Suprapubic skin (tissue), 4 donors: ENCODE measurements around the gene LRRC46. TPM values are rescaled to one million over a fixed set of nuclear protein-coding genes. Genes with fewer than 3 reads are reported as not detected.

Experiments used
- DNase-seq, 2 donors: peaks; one replicate each; pipeline ENCODE4 v3.0.0-alpha.2; 2019; ENCODE audit warnings: low spot score in 2 of 2
- H3K27ac ChIP-seq: fragments of 200-600 bp; sonication (generic); one replicate; pipeline ENCODE4 v1.5.1; 2019
- H3K27me3 ChIP-seq: fragments of 200-600 bp; sonication (generic); one replicate; pipeline ENCODE4 v1.5.1; 2019
- H3K36me3 ChIP-seq: fragments of 200-600 bp; sonication (generic); one replicate; pipeline ENCODE4 v1.5.1; 2019
- H3K4me1 ChIP-seq: fragments of 200-600 bp; sonication (generic); one replicate; pipeline ENCODE4 v1.5.1; 2019
- H3K4me3 ChIP-seq: fragments of 200-600 bp; sonication (generic); one replicate; pipeline ENCODE4 v1.5.1; 2019; ENCODE audit warnings: mild to moderate bottlenecking
- H3K9me3 ChIP-seq: fragments of 200-600 bp; sonication (generic); one replicate; pipeline ENCODE4 v1.5.1; 2019
- EP300 ChIP-seq: sonication (generic); formaldehyde crosslinking; IDR thresholded peaks from one replicate; pipeline ENCODE4 v1.6.1; 2017; ENCODE audit warnings: antibody characterized with exemption
- POLR2A ChIP-seq, 2 donors: fragments of 450-650 bp; IDR thresholded peaks; one replicate each; pipeline ENCODE4 v1.6.1; 2017; ENCODE audit warnings: antibody characterized with exemption in 2 of 2, mild to moderate bottlenecking in 2 of 2, moderate library complexity in 2 of 2
- POLR2AphosphoS5 ChIP-seq, 3 donors: sonication (generic); formaldehyde crosslinking; IDR thresholded peaks; one replicate each; pipeline ENCODE4 v1.6.1; 2017; ENCODE audit warnings: antibody characterized with exemption in 3 of 3
- WGBS: methylation state at CpG from one replicate; pipeline ENCODE4 v1.1.5; 2018; 5-methylcytosine and 5-hydroxymethylcytosine counted together
- total RNA-seq, 4 donors: library from RNA; depleted of rRNA; stranded (reverse); fragments of >200 nt; gene quantifications; one replicate each; pipeline ENCODE4 v1.1.0, GENCODE V29; 2016
- TF ChIP-seq, protein P1 (sequence below), 2 donors: fragments of 200-600 bp in 1 of 2; fragments of 450-650 bp in 1 of 2; sonication (generic) in 1 of 2; IDR thresholded peaks; one replicate each; pipeline ENCODE4 v1.5.1; 2016 to 2019; ENCODE audit warnings: antibody characterized with exemption in 2 of 2, mild to moderate bottlenecking in 1 of 2, moderate library complexity in 1 of 2

Gene LRRC46
- total RNA-seq, 4 donors from 2014 or later = not detected

- Histone ChIP-seq H3K27ac (no peak overlapping the region), H3K27me3 (no peaks in the 10 kb centered on the region), H3K9me3 (no peaks in the 10 kb centered on the region), H3K4me3 (no peak overlapping the region), H3K4me1 (peaks cover 25% of the 10 kb centered on the region), H3K36me3 (peaks cover 38% of the 10 kb centered on the region)
- TF ChIP-seq, protein P1, sequence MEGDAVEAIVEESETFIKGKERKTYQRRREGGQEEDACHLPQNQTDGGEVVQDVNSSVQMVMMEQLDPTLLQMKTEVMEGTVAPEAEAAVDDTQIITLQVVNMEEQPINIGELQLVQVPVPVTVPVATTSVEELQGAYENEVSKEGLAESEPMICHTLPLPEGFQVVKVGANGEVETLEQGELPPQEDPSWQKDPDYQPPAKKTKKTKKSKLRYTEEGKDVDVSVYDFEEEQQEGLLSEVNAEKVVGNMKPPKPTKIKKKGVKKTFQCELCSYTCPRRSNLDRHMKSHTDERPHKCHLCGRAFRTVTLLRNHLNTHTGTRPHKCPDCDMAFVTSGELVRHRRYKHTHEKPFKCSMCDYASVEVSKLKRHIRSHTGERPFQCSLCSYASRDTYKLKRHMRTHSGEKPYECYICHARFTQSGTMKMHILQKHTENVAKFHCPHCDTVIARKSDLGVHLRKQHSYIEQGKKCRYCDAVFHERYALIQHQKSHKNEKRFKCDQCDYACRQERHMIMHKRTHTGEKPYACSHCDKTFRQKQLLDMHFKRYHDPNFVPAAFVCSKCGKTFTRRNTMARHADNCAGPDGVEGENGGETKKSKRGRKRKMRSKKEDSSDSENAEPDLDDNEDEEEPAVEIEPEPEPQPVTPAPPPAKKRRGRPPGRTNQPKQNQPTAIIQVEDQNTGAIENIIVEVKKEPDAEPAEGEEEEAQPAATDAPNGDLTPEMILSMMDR (IDR thresholded peaks at IDR 0.05) = no peak
- TF ChIP-seq POLR2AphosphoS5 (IDR thresholded peaks at IDR 0.05) = no peak
- WGBS = 89% methylated on average over 3 of the region's 3 CpGs
- DNase-seq = no peak
These were observed 1.6 kb upstream of the LRRC46 start for GRCh38 chr17:47829870-47830269.

- Histone ChIP-seq H3K27me3 (no peaks in the 10 kb centered on the region), H3K4me1 (peaks cover 25% of the 10 kb centered on the region), H3K36me3 (peaks cover 34% of the 10 kb centered on the region), H3K27ac (peak overlapping the region; percentile 81), H3K4me3 (peak overlapping the region; percentile 82), H3K9me3 (no peaks in the 10 kb centered on the region)
- DNase-seq = no peak
- TF ChIP-seq, protein P1 (IDR thresholded peaks at IDR 0.05) = no peak
- TF ChIP-seq POLR2AphosphoS5 (IDR thresholded peaks at IDR 0.05) = no peak
- no peak for TF ChIP-seq EP300
- no peak for TF ChIP-seq POLR2A (IDR thresholded peaks at IDR 0.05)
- WGBS = 73% methylated on average over 18 of the region's 18 CpGs
These were observed 971 bp upstream of the LRRC46 start for GRCh38 chr17:47830396-47831002.

GRCh38 chr17:47831934-47832327 lies 461 bp downstream of the LRRC46 start:
- H3K4me3 ChIP-seq = peak overlapping the region; percentile 82
- H3K27ac ChIP-seq = no peak overlapping the region
- no peaks in the 10 kb centered on the region for H3K27me3 ChIP-seq
- H3K9me3 ChIP-seq = no peaks in the 10 kb centered on the region
- DNase-seq = no peak
- WGBS = 12% methylated on average over 7 of the region's 7 CpGs
- TF ChIP-seq, protein P1 (IDR thresholded peaks at IDR 0.05) = no peak
- no peak for TF ChIP-seq POLR2AphosphoS5 (IDR thresholded peaks at IDR 0.05)
- no peak for TF ChIP-seq POLR2A (IDR thresholded peaks at IDR 0.05)
- no peak for TF ChIP-seq EP300
- H3K36me3 ChIP-seq = peaks cover 34% of the 10 kb centered on the region
- peaks cover 25% of the 10 kb centered on the region for H3K4me1 ChIP-seq

DNA sequence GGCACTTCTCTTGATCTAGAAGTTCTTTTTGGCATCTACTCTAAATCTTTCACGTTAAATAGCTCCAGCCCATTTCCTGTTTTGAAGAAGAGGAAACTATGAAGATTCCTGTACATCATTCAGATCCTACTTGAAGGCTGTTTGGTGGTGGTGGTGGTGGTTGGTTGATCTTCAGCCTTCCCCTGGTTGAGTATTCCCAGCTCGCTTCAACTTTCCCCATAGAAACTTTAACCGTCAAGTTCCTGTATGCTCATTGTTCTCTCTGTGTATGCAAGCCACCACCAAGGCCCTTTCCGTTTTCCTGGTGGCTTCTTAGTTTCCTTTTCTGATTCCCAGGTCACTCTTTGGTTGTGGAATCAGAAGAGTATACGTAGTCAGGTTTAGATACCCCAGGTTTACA lies 3.3 kb downstream of the LRRC46 start:
- 55% methylated on average over 5 of the region's 5 CpGs for WGBS
- no peak overlapping the region for H3K4me3 ChIP-seq
- no peaks in the 10 kb centered on the region for H3K9me3 ChIP-seq
- no peak overlapping the region for H3K27ac ChIP-seq
- no peaks in the 10 kb centered on the region for H3K27me3 ChIP-seq
- TF ChIP-seq POLR2AphosphoS5 (IDR thresholded peaks at IDR 0.05) (no peak), EP300 (no peak), POLR2A (IDR thresholded peaks at IDR 0.05) (no peak)
- TF ChIP-seq, protein P1 (IDR thresholded peaks at IDR 0.05) = no peak
- H3K36me3 ChIP-seq = peaks cover 37% of the 10 kb centered on the region
- peaks cover 24% of the 10 kb centered on the region for H3K4me1 ChIP-seq
- no peak for DNase-seq

GRCh38 chr17:47836601-47837000 lies 5.1 kb downstream of the LRRC46 start:
- no peaks in the 10 kb centered on the region for H3K27me3 ChIP-seq
- TF ChIP-seq POLR2A (IDR thresholded peaks at IDR 0.05) (no peak), POLR2AphosphoS5 (IDR thresholded peaks at IDR 0.05) (no peak), EP300 (no peak)
- TF ChIP-seq, protein P1 (IDR thresholded peaks at IDR 0.05) = no peak
- no CpG with 5 or more reads among the region's 6 CpGs for WGBS
- no peak overlapping the region for H3K27ac ChIP-seq
- no peaks in the 10 kb centered on the region for H3K9me3 ChIP-seq
- H3K36me3 ChIP-seq = peaks cover 37% of the 10 kb centered on the region
- H3K4me3 ChIP-seq = no peak overlapping the region
- H3K4me1 ChIP-seq = peaks cover 22% of the 10 kb centered on the region
- no peak for DNase-seq
